ENCODE data around the gene NRXN2.

NRXN2 gene

GRCh38 chr11:64643920-64644646 lies 78.9 kb downstream of the NRXN2 start:
- DNase-seq: no peak

- DNase-seq: no peak
Observed at GRCh38 chr11:64643256-64643881, 79.6 kb downstream of the NRXN2 start.

- no peak for DNase-seq
Observed at GRCh38 chr11:64642871-64643255, 80.1 kb downstream of the NRXN2 start.

GRCh38 chr11:64642418-64642735 lies 80.6 kb downstream of the NRXN2 start:
- no peak for DNase-seq

GRCh38 chr11:64641596-64642417 lies 81.2 kb downstream of the NRXN2 start:
- no peak for DNase-seq

GRCh38 chr11:64639885-64640284 lies 83.1 kb downstream of the NRXN2 start:
- DNase-seq: no peak

GRCh38 chr11:64638829-64639228 lies 84.2 kb downstream of the NRXN2 start:
- DNase-seq: no peak

GRCh38 chr11:64638018-64638665 lies 84.9 kb downstream of the NRXN2 start:
- DNase-seq: peak; percentile 26

- DNase-seq: no peak
Observed at GRCh38 chr11:64637334-64638017, 85.5 kb downstream of the NRXN2 start.

GRCh38 chr11:64633555-64634159 lies 89.3 kb downstream of the NRXN2 start:
- no peak for DNase-seq

GRCh38 chr11:64632654-64633053 lies 90.3 kb downstream of the NRXN2 start:
- no peak for DNase-seq

- no peak for DNase-seq
Observed at GRCh38 chr11:64632237-64632636, 90.8 kb downstream of the NRXN2 start.

GRCh38 chr11:64631675-64632074 lies 91.3 kb downstream of the NRXN2 start:
- no peak for DNase-seq

GRCh38 chr11:64629796-64630562 lies 93.0 kb downstream of the NRXN2 start:
- DNase-seq: no peak

- DNase-seq: no peak
Observed at GRCh38 chr11:64629103-64629502, 93.9 kb downstream of the NRXN2 start.

- DNase-seq: no peak
Observed at GRCh38 chr11:64628596-64628995, 94.4 kb downstream of the NRXN2 start.

GRCh38 chr11:64627371-64627770 lies 95.6 kb downstream of the NRXN2 start:
- DNase-seq: no peak

GRCh38 chr11:64626637-64627036 lies 96.4 kb downstream of the NRXN2 start:
- DNase-seq: no peak

GRCh38 chr11:64624883-64625481 lies 98.0 kb downstream of the NRXN2 start:
- no peak for DNase-seq

- DNase-seq: no peak
Observed at GRCh38 chr11:64622681-64623080, 100.3 kb downstream of the NRXN2 start.

Measured in DMS153 (cell line).